NCI-H128 (cell line): ENCODE measurements around the gene STXBP2.

Experiments used
- DNase-seq: peaks from one replicate; lab custom pipeline; 2025; ENCODE audit not compliant: unreplicated experiment; lab: John Stamatoyannopoulos, UW

Gene STXBP2

DNA sequence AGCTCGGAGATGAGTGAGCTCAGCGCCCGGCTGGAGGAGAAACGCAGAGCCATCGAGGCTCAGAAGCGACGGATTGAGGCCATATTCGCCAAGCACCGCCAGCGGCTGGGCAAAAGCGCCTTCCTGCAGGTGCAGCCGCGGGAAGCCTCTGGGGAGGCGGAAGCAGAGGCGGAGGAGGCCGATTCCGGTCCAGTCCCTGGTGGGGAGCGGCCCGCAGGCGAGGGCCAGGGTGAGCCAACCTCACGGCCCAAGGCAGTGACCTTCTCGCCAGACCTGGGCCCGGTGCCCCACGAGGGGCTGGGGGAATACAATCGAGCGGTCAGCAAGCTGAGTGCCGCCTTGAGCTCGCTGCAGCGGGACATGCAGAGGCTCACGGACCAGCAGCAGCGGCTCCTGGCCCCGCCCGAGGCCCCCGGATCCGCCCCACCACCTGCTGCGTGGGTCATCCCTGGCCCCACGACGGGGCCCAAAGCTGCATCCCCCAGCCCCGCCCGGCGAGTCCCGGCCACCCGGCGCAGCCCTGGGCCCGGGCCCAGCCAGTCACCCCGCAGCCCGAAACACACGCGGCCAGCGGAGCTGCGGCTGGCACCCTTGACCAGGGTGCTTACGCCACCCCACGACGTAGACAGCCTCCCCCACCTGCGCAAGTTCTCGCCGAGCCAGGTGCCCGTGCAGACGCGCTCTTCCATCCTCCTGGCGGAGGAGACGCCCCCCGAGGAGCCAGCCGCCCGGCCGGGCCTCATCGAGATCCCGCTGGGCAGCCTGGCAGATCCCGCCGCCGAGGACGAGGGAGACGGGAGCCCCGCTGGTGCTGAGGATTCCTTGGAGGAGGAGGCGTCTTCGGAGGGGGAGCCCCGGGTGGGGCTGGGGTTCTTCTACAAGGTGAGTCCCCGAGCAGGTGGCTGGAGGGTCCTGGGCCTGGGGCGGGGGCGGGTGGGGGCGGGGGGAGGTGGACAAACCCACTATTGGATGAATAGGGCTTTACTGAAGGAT is 24.3 kb upstream of the STXBP2 start:
- no peak for DNase-seq

DNA sequence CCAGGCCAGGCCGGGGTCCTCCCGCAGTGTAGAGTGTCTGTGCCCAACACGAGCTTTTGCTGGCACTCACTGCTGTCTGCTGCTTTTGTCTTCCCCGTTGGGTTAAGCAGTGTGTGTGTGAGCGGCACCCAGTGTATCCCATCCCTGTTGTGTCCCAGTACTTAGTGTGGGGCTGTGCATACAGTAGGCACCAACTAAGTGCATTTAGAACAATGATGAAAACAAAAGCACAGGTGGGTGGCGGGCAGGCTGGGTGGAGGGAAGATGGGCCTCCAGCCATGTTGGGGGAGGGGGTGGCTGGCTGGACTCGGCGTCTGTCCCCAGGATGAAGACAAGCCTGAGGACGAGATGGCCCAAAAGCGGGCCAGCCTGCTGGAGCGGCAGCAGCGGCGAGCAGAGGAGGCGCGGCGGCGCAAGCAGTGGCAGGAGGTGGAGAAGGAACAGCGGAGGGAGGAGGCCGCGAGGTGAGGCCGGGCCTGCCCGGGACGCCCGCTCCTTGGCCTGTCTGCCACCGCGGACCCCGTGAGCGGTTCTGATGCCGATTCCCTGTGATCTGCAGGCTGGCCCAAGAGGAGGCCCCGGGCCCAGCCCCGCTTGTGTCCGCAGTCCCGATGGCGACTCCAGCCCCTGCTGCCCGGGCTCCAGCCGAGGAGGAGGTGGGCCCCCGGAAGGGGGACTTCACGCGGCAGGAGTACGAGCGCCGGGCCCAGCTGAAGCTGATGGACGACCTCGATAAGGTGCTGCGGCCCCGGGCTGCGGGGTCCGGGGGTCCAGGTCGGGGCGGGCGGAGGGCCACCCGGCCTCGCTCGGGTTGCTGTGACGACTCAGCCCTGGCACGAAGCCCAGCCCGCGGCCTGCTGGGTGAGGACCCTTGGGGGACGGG is 21.8 kb upstream of the STXBP2 start:
- no peak for DNase-seq

DNA sequence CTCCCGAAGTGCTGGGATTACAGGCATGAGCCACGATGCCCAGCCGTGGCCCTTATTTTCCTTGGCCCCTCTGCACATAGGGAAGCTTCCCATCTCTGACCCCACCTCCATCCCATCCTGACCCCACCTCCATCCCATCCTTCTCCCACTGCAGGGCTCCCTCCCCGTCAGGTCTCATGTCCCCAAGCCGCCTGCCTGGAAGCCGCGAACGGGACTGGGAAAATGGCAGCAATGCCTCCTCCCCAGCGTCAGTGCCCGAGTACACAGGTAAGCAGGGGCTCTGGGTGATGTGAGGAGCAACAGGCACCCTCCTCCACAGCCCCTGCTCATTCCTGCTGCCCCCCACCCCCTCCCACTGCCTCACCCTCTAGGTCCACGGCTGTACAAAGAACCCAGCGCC is 19.7 kb upstream of the STXBP2 start:
- no peak for DNase-seq

DNA sequence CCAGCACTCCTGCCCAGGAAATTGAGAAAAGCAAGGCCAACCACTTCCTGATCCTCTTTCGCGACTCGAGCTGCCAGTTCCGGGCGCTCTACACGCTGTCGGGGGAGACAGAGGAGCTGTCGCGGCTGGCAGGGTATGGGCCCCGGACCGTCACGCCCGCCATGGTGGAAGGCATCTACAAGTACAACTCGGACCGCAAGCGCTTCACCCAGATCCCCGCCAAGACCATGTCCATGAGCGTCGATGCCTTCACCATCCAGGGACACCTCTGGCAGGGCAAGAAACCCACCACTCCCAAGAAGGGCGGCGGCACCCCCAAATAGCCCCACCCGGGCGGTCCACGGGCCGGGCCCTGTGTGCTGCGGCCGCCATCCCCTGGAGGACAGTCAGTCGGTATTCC is 19.2 kb upstream of the STXBP2 start:
- DNase-seq: no peak

DNA sequence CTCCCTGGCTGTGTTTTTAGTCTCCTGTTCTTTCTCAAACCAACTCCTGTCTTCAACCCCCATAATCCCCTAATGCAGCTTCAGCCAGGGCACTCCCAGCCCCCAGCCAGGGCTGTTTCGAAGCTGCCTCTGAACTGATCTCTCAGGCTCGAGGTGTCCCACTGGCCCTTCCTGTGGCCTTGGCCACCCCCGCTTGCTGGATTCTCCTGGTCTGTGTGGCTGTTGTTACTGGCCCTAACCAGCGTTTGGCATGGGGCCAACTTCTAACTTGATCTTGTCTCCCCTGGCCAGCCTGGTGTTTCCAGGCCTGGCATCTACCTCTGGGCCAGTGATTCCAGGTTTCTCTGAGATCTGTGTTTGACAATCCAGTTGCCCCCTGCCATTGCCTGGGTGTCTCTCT is 18.6 kb upstream of the STXBP2 start:
- no peak for DNase-seq

DNA sequence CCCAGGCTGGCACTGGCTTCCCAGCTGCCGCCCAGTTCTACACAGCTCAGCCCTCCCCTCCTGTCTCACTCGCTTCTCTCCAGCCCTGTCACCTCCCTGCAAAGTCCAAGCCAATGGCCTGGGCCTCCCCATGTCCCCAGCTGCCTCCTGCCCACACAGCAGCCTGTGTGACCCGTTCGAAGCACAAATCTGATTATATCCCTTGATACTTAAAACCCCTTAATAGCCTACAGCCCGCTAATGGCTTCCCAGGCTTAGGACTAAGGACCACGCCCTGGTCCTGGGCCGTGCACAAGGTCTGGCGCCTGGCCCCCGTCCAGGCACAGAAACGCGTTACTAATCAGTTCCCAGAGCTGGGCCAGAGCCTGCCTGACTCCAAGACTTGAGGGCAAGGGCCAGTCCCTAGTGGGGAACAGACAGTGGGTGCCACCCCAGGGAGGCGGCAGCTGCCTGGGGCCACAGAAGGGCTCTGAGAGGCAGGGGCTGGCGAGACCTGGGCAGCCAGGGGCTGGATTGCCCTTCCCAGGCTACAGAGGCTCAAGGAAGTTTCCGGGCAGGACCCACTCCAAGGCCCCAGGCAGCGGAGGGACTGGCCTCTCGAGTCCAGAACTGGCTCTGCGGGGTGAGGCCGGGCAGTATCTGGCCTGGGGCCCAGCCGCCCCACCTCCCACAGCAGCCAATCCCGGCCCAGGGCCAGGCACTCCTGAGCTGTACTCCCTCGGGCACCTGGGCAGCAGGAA is 18.0 kb upstream of the STXBP2 start:
- DNase-seq: no peak

DNA sequence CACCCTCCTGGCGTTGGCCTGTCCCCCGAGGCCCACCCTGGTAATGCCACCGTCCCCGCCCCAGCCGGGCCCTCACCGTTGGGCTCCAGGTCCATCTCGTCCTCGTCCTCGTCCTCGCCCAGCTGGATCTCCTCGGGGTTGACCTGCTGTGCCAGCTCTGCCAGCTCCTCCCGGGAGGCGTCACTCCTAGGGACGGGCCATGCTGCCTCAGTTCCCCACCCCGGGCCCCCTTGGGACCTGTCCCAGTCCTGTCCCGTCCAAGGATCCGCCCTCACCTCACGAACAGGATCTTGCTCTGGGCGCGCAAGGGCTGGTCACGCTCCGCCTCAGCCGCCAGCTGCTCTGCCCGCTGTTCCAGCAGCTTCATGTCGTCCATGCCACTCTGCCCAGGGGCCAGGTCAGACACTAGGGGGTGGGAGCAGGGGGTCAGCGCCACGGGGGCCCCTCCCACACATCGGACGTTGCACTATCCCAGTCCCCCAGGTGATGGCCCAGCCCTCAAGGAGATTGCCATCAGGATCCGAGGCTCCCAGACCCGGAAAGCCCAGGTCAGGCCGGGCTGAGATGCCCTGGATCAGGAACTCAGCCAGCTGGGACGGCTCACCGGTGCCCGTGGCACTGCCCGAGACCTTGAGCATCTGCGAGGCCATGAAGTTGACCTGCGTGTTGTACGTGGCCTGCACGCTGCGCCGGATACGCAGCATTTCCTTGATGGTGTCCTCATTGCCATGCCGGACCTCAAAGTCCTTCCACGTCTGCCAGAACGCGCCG is 17.1 kb upstream of the STXBP2 start:
- no peak for DNase-seq

DNA sequence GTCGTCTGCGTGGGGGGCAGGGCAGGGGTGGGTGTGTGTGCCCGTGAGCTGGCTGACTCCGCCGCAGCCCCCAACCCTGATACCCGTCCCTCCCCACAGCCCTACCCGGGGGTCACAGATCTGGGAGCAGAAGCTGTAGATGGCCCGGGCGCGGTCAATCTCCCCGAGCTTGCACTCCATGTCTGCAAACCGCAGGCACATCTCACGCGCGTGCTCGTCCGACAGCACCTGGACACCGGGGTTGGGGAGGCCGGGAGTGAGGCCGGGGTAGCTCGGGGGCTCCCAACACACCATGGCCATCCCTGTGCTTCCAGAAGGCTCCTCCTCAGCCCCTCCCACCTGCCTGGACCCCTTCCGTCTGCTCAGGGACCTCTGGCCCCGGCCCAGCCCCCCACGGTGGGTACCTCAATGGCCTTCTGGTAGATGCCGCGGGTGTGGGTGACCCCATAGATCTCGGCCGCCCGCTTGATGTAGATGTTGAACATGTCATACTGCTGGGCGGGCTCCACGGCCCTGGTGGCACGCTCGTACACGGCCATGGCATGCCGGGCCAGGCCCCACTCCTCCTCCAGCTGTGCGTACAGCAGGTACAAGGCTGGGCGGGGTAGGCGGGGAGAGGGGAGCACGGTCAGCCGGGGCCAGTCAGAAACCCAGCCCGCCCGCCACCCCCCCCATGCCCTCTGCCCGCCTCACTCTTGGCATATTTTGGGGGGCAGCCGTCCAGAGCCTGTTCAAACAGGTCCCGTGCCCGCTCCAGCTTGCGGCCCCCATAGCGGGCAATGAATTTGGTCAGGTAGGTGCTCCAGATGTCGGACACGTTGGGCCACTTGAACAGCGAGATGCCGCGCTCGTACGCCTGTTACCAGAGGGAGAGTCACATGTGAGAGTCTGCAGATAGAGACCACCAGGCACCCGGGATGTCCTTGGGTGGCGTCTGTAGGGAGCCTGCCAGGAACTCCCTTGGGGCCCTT is 16.2 kb upstream of the STXBP2 start:
- no peak for DNase-seq

DNA sequence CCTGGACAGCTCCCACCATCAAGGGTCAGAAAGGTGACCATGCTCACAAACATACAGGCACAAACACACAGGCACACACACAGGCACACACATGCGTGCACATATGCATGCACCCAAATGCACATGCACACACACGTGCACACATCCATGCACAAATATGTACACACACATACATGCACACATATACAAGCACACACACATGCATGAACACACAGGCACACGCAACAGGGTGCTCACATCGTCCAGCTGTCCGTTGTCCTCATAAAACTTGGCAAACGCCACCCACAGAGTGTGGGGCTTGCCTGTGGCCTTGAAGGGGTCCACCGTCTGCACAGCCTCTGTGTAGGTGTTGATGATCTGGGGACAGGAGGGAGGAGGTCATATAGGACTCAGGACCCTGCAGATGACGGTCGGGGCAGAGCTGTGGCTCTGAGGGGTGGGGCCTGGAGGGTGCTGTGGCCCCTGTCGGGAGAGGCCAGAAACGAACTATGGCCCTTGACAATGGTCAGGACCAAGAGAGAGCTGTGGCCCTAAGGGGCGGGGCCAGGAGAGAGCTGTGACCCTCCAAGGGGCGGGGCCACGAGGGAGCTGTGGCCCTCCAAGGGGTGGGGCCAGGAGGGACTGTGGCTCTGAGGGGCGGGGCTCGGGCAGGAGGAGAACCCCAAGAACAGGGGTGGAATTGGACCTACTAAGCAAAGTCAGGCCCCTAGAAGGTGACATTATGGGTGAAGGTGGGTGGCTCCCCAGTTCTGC is 13.8 kb upstream of the STXBP2 start:
- no peak for DNase-seq

DNA sequence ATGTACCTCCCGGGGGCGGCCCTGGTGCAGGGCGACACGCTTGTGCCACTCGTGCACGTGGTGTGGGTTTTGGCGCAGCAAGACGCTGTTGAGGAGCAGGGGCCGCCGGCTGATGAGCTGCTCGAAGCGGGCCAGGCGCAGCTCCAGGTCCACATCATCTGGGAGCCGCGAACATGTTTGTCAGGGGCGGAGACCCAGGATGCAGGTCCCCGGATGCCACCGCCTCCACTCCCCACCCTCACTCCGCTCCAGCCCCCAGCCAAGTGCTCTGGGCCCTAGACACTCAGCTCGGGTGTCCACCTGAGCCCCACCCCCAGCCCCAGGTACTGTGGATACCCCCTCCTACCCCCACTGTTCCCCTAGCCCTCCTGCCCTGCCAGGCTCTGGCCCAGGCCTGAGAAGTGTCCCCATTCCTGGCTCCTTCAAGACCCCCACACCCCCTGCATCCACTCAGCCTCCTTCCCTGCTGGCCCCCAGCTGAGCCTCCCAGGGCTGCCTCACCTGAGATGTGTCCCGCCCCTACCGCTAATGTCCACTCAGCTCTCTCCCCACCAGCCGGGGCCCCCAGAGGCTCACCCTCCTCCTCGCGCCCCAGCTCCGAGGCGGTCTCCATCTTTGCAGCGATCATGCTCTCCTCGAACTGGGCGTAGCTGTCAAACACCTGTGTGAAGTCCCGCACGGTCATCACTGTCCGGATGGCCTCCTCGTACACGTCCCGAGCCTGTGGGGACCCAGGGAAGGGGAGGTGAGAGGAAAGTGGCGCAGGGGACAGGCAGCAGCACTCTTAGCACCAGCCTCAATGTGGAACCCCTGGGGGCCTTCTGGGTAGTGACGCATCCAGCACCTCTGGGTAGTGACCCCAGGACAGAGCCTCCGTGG is 12.9 kb upstream of the STXBP2 start:
- DNase-seq: no peak

DNA sequence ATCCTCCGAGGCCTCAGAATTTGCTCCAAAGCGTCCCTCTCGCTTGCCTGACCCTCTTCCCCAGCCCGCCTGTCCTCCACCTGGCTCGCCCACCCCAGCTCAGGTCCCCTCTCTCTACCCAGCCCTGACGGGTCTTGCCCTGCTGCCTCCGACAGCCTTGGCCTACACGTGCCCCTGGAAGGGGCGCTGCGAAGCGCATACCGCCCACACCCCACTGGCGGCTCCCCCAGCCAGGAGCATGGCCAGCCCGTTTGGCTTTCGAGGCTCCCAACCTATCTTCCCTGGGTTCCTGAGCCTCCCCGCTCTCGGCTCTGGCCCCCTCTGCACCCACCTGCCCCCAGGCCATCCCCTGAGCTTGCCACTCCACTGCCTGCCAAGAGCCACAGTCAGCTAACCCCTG is 12.1 kb upstream of the STXBP2 start:
- DNase-seq: no peak

DNA sequence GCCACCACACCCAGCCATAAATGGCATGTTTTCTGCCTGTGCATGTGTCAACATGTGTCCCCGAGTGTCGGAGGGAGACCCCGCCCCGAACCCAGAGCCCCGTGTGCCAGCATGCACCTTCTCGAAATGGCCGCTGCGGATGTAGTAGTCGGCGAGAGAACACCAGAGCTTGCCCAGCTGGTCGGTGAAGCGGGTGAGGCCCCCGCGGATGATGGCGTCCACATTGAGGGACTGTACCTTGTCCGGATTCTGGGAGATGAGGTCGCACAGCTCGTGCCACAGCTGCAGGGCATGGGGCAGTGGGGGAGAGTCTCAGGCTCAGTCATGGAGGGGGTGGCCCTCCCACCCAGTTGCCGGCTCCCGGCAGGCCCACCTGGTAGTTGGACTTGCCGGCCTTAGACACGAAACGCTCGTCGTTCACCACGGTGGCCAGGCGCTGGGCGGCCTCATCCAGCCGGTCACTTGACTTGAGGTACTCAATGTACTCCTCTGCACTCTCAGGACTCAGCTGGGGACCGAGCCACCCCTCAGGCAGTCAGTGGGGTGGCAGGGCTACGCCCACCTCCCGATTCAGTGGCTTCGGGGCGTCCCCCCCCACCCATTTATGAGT is 11.0 kb upstream of the STXBP2 start:
- DNase-seq: no peak

DNA sequence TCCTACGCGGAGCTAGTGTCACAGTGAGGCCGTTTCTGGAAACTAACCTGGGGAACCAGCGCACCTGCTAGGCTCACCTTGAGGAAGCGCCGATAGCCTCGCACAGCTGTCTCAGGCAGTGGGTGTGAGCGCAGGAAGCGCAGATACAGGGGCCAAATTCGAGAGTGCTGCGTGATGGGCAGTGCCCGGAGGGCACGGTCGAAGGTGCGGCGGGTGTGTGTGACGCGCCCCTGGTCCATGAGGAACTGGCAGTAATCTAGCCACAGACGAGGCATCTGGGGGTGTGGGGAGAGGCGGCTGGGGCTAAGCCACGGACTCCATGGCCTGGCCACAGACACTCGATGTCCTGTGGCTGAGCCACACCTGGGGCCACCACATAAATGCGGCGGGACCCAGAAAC is 9.7 kb upstream of the STXBP2 start:
- no peak for DNase-seq

DNA sequence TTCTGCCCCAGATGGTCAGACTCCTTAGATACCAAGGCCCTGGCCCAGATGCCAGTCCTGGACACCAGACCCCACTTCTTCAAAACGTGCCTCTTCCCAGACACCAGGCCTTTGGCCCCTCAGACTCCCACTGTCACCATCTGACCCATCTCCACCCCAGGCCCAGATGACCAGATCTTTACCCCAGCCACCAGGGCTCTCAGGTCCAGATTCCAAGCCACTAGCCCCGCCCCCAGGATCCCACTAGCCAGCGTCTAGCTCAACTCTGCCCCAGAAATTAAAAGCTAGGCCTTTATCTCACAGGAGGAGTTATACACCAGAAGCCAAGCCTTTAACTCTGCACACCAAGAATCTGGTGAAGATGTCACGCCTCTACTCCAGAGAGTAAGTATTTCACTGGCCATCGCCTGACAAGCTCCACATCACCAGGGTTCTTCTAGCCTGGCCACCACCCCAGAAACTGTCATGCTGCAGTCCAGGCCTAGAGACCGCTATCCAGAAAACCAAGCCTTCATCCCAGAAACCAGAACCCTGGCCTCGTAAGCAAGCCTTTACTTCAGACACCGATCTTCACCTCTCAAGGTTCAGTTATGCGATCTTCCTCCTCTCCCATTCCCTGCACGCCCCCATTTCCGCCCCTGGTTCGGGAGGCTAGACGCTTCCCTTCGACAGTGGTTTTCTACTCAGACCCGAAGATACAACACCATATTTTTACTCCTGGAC is 8.2 kb upstream of the STXBP2 start:
- no peak for DNase-seq

DNA sequence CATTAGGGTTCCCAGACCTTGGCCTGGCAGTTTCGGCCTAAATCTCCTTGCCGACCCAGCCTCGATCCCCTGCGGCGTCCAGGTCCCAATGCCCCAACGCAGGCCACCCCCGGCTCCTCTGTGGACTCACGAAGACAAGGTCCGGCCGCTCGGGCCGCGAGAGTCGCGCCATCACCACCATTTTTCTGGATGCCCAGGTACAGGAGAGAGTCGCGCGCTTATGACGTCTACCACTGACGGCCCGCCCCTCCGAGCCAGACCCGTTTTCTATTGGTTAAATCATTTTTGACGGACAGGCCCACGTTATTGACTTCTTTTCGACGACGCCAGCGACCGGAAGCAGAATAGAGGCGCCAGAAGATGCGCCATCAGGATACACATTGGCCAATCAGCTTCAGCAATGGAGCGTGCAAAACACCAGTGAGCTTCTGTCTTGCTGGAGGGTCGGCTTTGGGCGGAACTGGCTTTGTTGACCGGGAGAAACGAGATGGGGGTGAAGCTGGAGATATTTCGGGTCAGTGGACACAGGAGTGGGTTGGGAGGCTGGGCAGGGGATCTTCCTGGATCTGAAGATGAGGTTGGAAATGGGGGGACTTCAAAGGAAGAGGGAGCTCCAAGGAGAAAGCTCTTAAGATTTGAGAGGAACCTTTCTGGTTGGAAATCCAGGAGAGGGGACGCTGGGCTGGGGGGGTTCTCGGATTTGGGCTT is 7.4 kb upstream of the STXBP2 start, which contains the start of the genes PET100 and XAB2:
TSS of gene PET100 (plus strand) at position 447 of the 708 bp plus-strand sequence. CDS start at position 488, 41 bp downstream.
TSS of gene XAB2 (minus strand) at position 199 of the 708 bp plus-strand sequence. CDS start at position 181, 18 bp downstream.
- DNase-seq: peak; percentile 96

DNA sequence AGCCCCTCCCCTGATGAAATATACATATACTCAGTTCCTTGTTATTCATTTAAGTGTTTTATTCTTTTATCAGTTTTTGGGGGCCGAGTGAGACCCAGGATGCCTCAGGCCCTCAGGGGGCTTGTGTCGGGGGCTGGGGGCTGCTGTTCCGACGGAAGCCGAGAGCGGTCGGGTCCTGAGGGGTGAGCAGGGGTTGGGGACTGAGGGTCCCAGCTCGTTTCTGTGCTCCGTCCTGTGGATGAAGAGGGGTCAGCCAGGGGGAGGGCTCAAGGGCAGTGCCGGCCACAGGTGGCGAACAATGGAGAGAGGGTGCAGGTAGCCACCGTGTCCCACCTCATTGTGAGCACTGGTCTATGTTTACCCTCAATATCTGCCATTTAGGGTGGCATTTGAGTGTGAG is 5.3 kb upstream of the STXBP2 start:
- no peak for DNase-seq
